BE2C (cell line): ENCODE results near the gene ARFGAP3. TPM values are rescaled to one million over a fixed set of nuclear protein-coding genes. Genes with fewer than 3 reads are reported as not detected.
A peak's percentile ranks its signal among the peaks of the same experiment; 100 is the strongest.

Source experiments
- DNase-seq: peaks from one replicate; pipeline ENCODE4 v3.0.0-alpha.2; 2020
- H3K27me3 ChIP-seq: fragments of 250-450 bp; sonication (Bioruptor Pico); 2 replicates; pipeline ENCODE4 v1.5.1; 2020; ENCODE audit warnings: mild to moderate bottlenecking
- H3K36me3 ChIP-seq: fragments of 250-450 bp; sonication (Bioruptor Pico); 2 replicates; pipeline ENCODE4 v1.5.1; 2020; ENCODE audit warnings: mild to moderate bottlenecking
- H3K4me1 ChIP-seq: fragments of 250-450 bp; sonication (Bioruptor Pico); 2 replicates; pipeline ENCODE4 v1.5.1; 2020
- H3K4me3 ChIP-seq: 2 replicates; pipeline ENCODE4 v1.5.1; 2011; ENCODE audit warnings: low read depth, low read length
- H3K9me3 ChIP-seq: fragments of 250-450 bp; sonication (Bioruptor Pico); 2 replicates; pipeline ENCODE4 v1.5.1; 2020
- polyA plus RNA-seq: library from polyadenylated mRNA; unstranded; fragments of >200 nt; gene quantifications from one replicate; pipeline ENCODE4 v1.2.1, GENCODE V29; 2012; ENCODE audit warnings: low read depth, missing spikeins; ENCODE audit not compliant: insufficient read length, insufficient read depth
- TF ChIP-seq, protein P1 (sequence below): IDR thresholded peaks from 2 replicates; pipeline ENCODE4 v1.5.1; 2012; ENCODE audit warnings: mild to moderate bottlenecking, low read depth, low read length

ARFGAP3 gene, protein sequence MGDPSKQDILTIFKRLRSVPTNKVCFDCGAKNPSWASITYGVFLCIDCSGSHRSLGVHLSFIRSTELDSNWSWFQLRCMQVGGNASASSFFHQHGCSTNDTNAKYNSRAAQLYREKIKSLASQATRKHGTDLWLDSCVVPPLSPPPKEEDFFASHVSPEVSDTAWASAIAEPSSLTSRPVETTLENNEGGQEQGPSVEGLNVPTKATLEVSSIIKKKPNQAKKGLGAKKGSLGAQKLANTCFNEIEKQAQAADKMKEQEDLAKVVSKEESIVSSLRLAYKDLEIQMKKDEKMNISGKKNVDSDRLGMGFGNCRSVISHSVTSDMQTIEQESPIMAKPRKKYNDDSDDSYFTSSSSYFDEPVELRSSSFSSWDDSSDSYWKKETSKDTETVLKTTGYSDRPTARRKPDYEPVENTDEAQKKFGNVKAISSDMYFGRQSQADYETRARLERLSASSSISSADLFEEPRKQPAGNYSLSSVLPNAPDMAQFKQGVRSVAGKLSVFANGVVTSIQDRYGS
- polyA plus RNA-seq: 14.9 TPM

DNA sequence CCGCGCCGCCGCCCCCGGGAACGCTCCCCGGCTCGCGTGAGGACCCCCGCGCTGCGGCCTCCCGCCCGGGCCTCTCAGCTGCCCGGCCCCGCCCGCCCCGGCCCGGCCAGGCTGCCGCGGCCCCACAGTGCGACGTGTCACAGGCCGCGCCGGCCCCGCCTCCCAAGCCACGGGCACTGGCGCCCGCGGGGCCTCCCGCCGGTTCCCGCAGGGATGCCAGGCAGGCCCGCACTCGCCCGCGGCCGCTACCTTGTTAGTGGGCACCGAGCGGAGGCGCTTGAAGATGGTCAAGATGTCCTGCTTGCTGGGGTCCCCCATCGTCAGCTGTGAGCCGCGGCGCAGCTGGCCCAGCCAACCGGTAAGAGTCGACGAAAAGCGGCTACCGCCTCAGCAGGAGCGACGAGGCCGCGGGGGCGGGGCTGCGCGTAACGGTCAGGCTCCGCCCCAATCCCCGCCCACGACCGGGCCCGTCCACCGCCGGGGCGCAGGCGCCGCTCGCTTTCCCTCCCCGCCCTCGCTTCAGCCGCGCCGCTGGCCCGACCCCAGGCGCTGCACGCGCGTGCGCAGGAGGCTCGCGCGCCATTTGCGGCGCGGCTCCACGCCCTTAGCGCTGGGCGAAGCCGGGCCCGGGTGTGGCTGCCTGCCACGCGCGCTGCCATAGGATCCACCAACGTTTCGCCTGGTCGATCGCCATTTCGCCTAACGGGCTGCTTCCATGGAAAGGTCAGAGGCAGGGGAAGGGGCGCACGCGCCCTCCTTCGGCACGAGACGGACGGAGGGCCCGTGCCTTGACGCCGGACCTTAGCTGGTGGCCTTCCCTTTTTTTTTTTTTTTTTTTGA lies at the start of gene ARFGAP3:
TSS of gene ARFGAP3 (minus strand) at position 409 of the 840 bp plus-strand sequence. CDS start at position 318, 91 bp downstream.
- peak; percentile 97 for DNase-seq
- no peaks in the 10 kb centered on the region; the same call in 1 of the 2 replicates for H3K27me3 ChIP-seq
- H3K4me1 ChIP-seq: no peaks in the 10 kb centered on the region
- TF ChIP-seq, protein P1, sequence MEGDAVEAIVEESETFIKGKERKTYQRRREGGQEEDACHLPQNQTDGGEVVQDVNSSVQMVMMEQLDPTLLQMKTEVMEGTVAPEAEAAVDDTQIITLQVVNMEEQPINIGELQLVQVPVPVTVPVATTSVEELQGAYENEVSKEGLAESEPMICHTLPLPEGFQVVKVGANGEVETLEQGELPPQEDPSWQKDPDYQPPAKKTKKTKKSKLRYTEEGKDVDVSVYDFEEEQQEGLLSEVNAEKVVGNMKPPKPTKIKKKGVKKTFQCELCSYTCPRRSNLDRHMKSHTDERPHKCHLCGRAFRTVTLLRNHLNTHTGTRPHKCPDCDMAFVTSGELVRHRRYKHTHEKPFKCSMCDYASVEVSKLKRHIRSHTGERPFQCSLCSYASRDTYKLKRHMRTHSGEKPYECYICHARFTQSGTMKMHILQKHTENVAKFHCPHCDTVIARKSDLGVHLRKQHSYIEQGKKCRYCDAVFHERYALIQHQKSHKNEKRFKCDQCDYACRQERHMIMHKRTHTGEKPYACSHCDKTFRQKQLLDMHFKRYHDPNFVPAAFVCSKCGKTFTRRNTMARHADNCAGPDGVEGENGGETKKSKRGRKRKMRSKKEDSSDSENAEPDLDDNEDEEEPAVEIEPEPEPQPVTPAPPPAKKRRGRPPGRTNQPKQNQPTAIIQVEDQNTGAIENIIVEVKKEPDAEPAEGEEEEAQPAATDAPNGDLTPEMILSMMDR: no peak
- peak within 1 kb of the TSS; percentile 84 for H3K4me3 ChIP-seq
- no peaks in the 10 kb centered on the region for H3K36me3 ChIP-seq
- peaks cover 5% of the 10 kb centered on the region; the same call in 1 of the 2 replicates for H3K9me3 ChIP-seq

DNA sequence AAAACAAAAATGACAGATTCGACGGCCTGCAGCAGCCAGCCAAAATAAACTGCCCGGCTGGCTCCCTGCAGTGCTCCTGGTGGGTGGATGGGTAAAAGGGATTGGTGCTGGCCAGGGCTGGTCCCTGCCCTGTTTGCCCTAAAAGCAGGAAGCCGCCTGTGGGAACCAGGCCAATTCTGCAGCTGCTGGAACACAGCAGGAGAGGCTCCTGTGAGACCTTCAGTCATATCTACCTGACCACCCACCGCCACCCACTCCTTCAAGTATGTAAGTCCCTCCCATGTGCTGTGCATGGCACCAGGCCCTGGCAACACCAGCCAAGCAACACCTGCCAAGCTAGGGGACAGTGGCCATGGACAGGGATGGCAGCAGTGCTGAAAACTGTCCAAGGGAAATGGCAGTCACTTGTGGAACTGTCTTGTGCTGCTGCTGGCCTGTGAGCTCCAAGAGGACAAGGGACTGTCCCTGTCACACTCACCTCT lies 48.7 kb upstream of the ARFGAP3 start:
- H3K4me3 ChIP-seq: no peak overlapping the region

DNA sequence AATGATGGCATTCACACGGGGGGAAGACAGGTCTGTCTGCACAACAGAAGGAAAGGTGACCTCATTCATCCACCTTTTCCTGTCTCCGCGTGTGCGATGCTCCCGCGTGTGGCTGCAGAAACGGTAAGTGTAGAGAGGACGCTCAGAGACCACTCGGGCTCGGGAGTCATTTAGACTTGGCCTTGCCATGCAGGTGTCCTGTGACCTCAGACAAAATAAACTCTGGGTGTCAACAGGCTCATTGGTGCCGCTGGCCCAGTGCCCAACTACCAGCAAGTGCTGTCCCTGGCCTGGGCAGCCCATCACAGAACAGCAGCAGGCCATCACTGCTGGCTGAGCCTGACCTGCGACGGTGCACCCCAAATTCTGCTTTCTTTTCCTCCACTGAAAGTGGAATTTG lies 48.1 kb upstream of the ARFGAP3 start:
- H3K4me3 ChIP-seq: no peak overlapping the region
- H3K4me1 ChIP-seq: 0 out of 2 replicates have a peak, but pooled peaks cover 3% of the 10 kb centered on the region
- no peaks in the 10 kb centered on the region for H3K27me3 ChIP-seq
- no peaks in the 10 kb centered on the region for H3K9me3 ChIP-seq
- TF ChIP-seq, protein P1: no peak
- no peak for DNase-seq
- H3K36me3 ChIP-seq: no peaks in the 10 kb centered on the region; the same call in 1 of the 2 replicates

More for the DNA sequence above, 48.7 kb upstream of the ARFGAP3 start:
- Histone ChIP-seq H3K4me1 (0 out of 2 replicates have a peak, but pooled peaks cover 3% of the 10 kb centered on the region), H3K36me3 (no peaks in the 10 kb centered on the region; the same call in 1 of the 2 replicates), H3K27me3 (no peaks in the 10 kb centered on the region), H3K9me3 (no peaks in the 10 kb centered on the region)
- peak; percentile 38 for DNase-seq
- TF ChIP-seq, protein P1: no peak

DNA sequence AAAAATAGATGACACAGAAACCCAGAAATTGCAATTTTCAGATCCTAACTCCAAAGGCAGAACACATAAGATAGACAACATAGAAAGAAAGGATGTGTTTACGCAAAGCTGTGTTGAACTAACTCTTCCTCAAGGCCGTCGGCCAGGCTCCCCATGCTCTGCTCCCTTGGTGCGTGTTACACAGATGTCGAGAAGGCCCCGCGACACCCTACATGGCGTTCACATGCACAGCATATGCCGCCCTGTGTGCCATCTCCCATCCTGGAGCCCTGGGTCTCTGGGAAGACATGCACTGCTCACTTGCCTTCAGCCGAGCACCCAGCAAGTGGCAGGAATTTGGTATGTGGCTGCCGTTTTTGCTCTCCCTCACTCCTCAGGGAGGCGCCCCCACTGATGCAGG lies 47.0 kb upstream of the ARFGAP3 start:
- no peak for DNase-seq
- Histone ChIP-seq H3K27me3 (no peaks in the 10 kb centered on the region), H3K36me3 (no peaks in the 10 kb centered on the region), H3K4me3 (no peak overlapping the region), H3K9me3 (no peaks in the 10 kb centered on the region), H3K4me1 (0 out of 2 replicates have a peak, but pooled peaks cover 3% of the 10 kb centered on the region)
- TF ChIP-seq, protein P1: no peak

DNA sequence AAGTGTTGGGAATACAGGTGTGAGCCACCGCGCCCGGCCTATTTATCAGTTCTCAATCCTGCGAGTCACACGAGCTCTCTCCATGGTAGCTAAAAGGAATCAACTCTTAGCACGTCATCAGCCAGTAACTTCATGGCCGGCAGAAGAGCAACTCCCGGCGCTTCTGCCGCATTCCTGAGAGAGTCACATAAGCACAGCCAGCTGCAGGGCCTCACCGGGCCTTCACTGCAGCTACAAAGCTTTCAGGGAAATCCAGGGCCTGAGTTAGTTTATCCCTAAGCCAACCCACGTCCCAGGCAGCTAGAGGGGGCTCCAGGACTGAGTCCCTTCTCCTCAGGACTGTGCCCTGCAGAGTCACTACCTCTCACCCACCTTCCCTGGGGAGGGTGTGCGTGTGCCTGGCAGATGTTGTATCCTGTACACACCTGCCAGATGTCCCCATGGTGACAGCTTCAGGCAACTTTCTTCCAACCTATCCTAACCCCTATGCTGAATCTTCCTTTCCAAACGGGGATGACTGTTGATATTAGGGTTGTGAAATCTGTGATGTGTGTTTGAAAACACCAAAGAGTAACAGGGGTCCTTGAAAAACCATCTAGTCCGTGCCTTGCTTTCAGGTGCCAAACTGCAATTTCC lies 45.9 kb upstream of the ARFGAP3 start:
- no peak for DNase-seq
- Histone ChIP-seq H3K27me3 (no peaks in the 10 kb centered on the region), H3K9me3 (no peaks in the 10 kb centered on the region), H3K4me1 (0 out of 2 replicates have a peak, but pooled peaks cover 3% of the 10 kb centered on the region), H3K36me3 (no peaks in the 10 kb centered on the region), H3K4me3 (no peak overlapping the region)
- TF ChIP-seq, protein P1: peak; percentile 26
